Mucosa of rectum (tissue), 2 donors: Measurements from ENCODE around the gene CDC42BPA.
"Not testable (repeated sequence)": the region's sequence is repeated elsewhere in the genome, so short reads cannot be mapped to it uniquely, and the experiment has no call there.

Experiments used
- H3K27ac ChIP-seq, 2 donors: one replicate each; pipeline ENCODE4 v1.7.0; 2013; ENCODE audit warnings: inconsistent platforms in 2 of 2, low read depth in 2 of 2, low read length in 2 of 2
- H3K27me3 ChIP-seq, 2 donors: one replicate each; pipeline ENCODE4 v1.7.0; 2013; ENCODE audit warnings: low read length in 2 of 2; ENCODE audit not compliant: control insufficient read depth in 2 of 2, insufficient read depth in 2 of 2
- H3K36me3 ChIP-seq, 2 donors: one replicate each; pipeline ENCODE4 v1.7.0; 2013; ENCODE audit warnings: low read length in 2 of 2; ENCODE audit not compliant: control insufficient read depth in 2 of 2, insufficient read depth in 2 of 2
- H3K4me1 ChIP-seq, 2 donors: one replicate each; pipeline ENCODE4 v1.7.0; 2013; ENCODE audit warnings: low read length in 2 of 2, mild to moderate bottlenecking in 1 of 2; ENCODE audit not compliant: control insufficient read depth in 2 of 2, insufficient read depth in 2 of 2
- H3K4me3 ChIP-seq, 2 donors: one replicate each; pipeline ENCODE4 v1.7.0; 2013; ENCODE audit warnings: low read length in 2 of 2
- H3K9ac ChIP-seq, 2 donors: one replicate each; pipeline ENCODE4 v1.7.0; 2013; ENCODE audit warnings: low read length in 2 of 2, low read depth in 1 of 2, mild to moderate bottlenecking in 1 of 2
- H3K9me3 ChIP-seq, 2 donors: one replicate each; pipeline ENCODE4 v1.7.0; 2013; ENCODE audit warnings: low read length in 2 of 2; ENCODE audit not compliant: control insufficient read depth in 2 of 2
- donor health status: healthy.
- donor health status: Normal muscosa, but diverticular disease.

Gene CDC42BPA

GRCh38 chr1:227155688-227156087, 162.6 kb downstream of the CDC42BPA start:
- no peak overlapping the region for H3K9ac ChIP-seq
- no peaks in the 10 kb centered on the region for H3K27me3 ChIP-seq
- H3K27ac ChIP-seq: no peak overlapping the region
- no peak overlapping the region for H3K4me3 ChIP-seq
- peaks cover 8 to 9% of the 10 kb centered on the region in 2 donors for H3K36me3 ChIP-seq
- H3K4me1 ChIP-seq: no peaks in the 10 kb centered on the region
- H3K9me3 ChIP-seq: no peaks in the 10 kb centered on the region

DNA sequence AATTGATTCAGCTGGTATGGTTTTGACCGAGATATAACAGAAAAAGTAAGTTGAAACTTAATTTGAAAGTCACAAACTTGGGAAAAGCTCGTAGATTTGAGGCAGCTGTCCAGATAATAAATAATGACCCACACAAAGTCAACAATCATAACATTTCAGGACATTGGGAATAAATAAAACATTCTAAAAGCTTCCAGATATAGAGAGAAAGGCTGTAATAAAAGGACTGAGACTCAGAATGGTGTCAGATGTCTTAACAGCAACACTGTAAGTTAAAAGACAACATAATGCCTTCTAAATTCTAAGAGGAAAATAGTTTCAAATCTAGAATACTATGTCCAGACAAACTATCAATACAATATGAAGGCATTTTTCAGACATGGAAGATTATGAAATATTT, 163.3 kb downstream of the CDC42BPA start:
- no peak overlapping the region for H3K9ac ChIP-seq
- no peak overlapping the region for H3K27ac ChIP-seq
- no peak overlapping the region for H3K4me3 ChIP-seq
- peaks cover 8 to 9% of the 10 kb centered on the region in 2 donors for H3K36me3 ChIP-seq
- H3K4me1 ChIP-seq: no peaks in the 10 kb centered on the region
- no peaks in the 10 kb centered on the region for H3K9me3 ChIP-seq
- no peaks in the 10 kb centered on the region for H3K27me3 ChIP-seq

DNA sequence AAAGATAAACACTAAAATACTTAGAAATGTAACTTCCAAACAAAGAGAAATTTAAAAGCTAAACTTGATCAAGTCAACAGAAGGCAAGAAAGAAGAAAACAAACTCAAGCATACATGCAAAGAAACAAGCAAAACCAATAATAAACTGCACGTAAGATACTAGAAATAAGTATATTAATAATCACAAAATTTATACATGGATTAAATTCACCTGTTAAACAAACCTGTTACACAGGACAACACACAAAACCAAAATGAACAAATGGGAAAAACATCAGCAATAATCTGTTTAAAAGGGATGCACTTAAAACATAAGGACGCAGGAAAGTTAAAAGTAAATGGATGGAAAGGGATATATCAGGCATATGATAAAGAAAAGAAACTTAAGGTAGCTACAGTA, 165.8 kb downstream of the CDC42BPA start:
- H3K4me3 ChIP-seq: no peak overlapping the region
- peaks cover 0 to 2% of the 10 kb centered on the region in 2 donors for H3K36me3 ChIP-seq
- H3K9ac ChIP-seq: no peak overlapping the region
- H3K9me3 ChIP-seq: no peaks in the 10 kb centered on the region
- H3K27me3 ChIP-seq: no peaks in the 10 kb centered on the region
- H3K27ac ChIP-seq: no peak overlapping the region
- H3K4me1 ChIP-seq: no peaks in the 10 kb centered on the region

DNA sequence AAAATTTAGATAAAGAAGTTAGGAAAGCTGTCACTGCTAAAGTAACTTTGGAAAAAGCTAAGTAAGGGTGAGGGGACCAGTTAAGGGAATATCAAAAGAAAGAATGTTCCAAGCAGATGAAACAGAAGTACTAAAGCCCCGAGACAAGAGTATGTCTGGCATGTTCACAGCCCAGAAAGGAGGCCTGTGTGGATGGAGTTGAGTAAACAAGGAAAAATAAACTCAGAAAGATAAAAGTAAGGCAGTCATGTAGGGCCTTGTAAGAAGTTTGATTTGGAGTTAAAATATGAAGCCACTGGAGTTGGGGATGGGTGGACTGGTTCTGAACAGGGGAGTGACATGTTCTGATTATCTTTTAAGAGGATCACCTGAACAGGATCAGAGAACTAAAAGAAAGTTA, 177.9 kb downstream of the CDC42BPA start:
- no peaks in the 10 kb centered on the region for H3K4me1 ChIP-seq
- no peak overlapping the region for H3K27ac ChIP-seq
- no peaks in the 10 kb centered on the region for H3K9me3 ChIP-seq
- peaks cover 19 to 35% of the 10 kb centered on the region in 2 donors for H3K36me3 ChIP-seq
- H3K4me3 ChIP-seq: no peak overlapping the region
- no peak overlapping the region for H3K9ac ChIP-seq
- H3K27me3 ChIP-seq: no peaks in the 10 kb centered on the region

DNA sequence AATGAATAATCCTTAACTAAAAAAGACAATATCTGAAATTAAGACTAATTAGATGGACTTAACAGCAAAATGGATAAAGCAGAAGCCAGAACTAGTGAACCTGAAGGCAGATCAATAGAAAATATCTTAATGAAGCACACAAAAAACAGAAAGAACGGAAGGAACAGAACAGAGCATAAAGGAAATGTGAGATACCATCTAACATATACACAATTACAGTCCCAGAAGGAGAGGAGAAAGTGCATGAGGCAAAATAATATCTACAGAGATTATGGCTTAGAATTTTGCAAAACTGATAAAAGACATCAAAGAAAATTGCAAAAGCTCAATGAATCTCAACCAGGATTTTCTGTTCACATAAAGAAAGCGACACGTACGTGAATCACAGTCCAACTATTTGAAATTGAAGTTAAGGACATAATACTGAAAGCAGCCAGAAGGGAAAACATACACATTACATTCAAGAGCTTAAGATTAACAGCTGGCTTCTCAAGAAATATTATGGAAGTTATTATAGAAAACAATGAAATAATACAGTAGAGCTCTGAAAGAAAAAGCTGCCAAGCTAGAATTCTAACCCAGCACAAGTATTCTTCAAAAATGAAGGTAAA, 182.0 kb downstream of the CDC42BPA start:
- peaks cover 9 to 15% of the 10 kb centered on the region in 2 donors for H3K36me3 ChIP-seq
- no peaks in the 10 kb centered on the region for H3K27me3 ChIP-seq
- H3K4me3 ChIP-seq: no peak overlapping the region
- H3K9me3 ChIP-seq: no peaks in the 10 kb centered on the region
- H3K4me1 ChIP-seq: no peaks in the 10 kb centered on the region
- no peak overlapping the region for H3K27ac ChIP-seq
- H3K9ac ChIP-seq: no peak overlapping the region

DNA sequence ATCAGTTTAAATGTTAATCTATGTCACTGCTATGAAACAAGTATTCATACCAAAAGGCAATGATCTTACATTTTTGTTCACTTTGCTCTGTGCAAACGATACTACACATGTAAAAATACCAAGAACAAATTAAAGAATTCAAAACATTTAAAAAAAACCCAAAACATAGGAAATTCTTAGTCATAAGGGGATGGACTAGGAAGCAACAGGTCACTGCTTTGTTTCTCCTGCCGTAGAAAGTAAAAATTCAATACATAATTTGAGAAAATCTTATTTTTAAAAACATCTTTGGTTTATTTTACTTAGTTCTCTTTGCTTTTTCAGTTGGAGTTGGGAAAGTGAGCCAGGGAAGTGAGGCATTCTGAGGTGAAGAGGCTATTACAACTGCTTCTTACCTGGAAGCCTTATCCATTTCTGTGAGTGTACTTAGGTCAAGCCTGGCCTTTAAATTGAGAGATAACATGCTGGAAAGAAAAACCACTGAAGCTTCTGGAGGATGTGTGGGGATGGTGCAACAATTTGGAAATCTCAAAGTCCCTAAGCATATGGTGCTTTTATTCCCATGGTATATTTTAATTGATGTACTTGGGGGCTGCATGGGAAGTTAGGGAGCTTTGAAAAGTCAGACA, 183.5 kb downstream of the CDC42BPA start:
- Histone ChIP-seq H3K27me3 (no peaks in the 10 kb centered on the region), H3K9me3 (no peaks in the 10 kb centered on the region), H3K9ac (no peak overlapping the region), H3K4me3 (no peak overlapping the region), H3K4me1 (no peaks in the 10 kb centered on the region), H3K36me3 (peaks cover 7 to 9% of the 10 kb centered on the region in 2 donors), H3K27ac (no peak overlapping the region)

GRCh38 chr1:227132695-227133094, 185.6 kb downstream of the CDC42BPA start:
- not testable (repeated sequence) for H3K4me1 ChIP-seq, H3K9me3 ChIP-seq, H3K27ac ChIP-seq, H3K27me3 ChIP-seq, H3K9ac ChIP-seq, H3K4me3 ChIP-seq, H3K36me3 ChIP-seq

DNA sequence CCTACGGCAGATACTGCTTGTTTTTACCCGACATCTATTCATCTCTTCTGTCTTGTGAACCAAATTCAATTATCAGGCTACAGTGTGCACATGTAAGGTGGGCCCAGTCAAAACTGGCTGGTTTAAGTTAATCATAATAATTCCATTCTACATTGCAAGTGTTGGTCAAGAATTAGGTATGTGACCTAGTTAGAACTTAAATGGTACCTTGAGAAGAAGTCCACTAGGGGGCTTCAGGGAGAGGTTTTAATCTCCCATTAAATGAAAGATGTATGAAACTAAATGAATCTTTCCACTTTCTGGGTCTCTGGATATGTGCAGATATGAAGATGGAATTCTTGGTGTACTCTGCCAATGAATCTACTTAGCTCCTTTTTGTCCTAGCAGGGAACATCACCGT, 187.1 kb downstream of the CDC42BPA start:
- Histone ChIP-seq H3K27me3 (no peaks in the 10 kb centered on the region), H3K4me1 (no peaks in the 10 kb centered on the region), H3K36me3 (peaks cover 4 to 7% of the 10 kb centered on the region in 2 donors), H3K9ac (no peak overlapping the region), H3K27ac (no peak overlapping the region), H3K4me3 (no peak overlapping the region), H3K9me3 (no peaks in the 10 kb centered on the region)

DNA sequence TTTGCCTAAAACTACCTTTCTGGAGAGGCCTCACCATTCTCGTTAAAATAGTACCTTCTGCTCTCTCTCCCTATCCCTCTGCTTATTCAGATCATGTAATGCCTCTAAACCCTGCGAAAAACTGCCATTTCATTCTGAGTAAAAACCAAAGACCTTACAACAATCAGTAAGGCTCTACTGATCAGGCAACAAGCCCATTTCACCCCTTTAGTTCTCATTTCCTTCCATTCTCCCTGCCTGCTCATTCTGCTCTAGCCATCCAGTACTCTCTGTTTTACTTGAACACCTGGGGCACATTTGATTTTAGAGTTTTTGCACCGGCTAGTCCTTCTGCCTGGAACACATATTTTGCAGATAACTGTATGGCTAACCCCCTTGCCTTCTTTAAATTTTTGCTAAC, 190.4 kb downstream of the CDC42BPA start:
- no peaks in the 10 kb centered on the region for H3K9me3 ChIP-seq
- no peaks in the 10 kb centered on the region for H3K4me1 ChIP-seq
- no peak overlapping the region for H3K27ac ChIP-seq
- H3K36me3 ChIP-seq: peaks cover 4 to 7% of the 10 kb centered on the region in 2 donors
- H3K9ac ChIP-seq: no peak overlapping the region
- H3K27me3 ChIP-seq: no peaks in the 10 kb centered on the region
- no peak overlapping the region for H3K4me3 ChIP-seq

DNA sequence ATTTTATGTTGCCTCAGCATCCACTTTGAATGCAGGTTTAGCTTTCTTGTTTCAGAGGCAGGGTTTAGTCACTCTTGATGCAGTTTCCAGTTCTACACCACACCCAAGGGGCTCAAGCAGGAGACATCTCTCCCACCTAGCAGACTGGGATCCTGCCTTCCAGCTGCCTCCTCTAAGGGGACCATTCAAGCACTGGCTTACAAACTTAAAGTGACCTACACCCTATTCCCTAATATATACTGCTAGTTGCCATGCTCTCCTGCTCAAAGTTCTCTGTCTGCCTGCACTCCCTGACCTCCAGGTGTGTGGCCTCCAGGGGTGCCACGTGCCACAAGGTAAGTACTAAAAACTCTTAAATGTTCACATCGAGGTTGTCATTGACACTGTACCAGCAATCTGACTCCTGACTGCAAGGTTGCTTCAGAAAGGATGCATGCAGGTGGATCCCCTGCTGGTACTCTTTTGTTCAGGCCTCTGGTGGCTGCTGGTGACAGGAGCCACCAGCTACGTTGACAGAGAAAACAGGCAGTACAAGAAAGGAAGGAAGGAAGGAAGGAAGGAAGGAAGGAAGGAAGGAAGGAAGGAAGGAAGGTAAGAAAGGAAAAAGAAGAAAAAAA, 192.3 kb downstream of the CDC42BPA start:
- no peaks in the 10 kb centered on the region for H3K4me1 ChIP-seq
- H3K27ac ChIP-seq: no peak overlapping the region

More for the DNA sequence above, 192.3 kb downstream of the CDC42BPA start:
- Histone ChIP-seq H3K36me3 (peaks cover 4 to 7% of the 10 kb centered on the region in 2 donors), H3K27me3 (no peaks in the 10 kb centered on the region), H3K9me3 (no peaks in the 10 kb centered on the region), H3K9ac (no peak overlapping the region), H3K4me3 (no peak overlapping the region)
